Peyer's patch (tissue), 4 donors: Measurements from ENCODE around the gene RAB5IF.

Experiments used
- POLR2A ChIP-seq, 2 donors: fragments of 450-650 bp; IDR thresholded peaks; one replicate each; pipeline ENCODE4 v1.5.1; 2017; ENCODE audit warnings: antibody characterized with exemption in 2 of 2, mild to moderate bottlenecking in 2 of 2, moderate library complexity in 2 of 2
- TF ChIP-seq, protein P1 (sequence below), 6 experiments: fragments of 450-650 bp in 4 of 6; fragments of 200-600 bp in 2 of 6; sonication (generic) in 1 of 6; IDR thresholded peaks; one replicate each; pipeline ENCODE4 v1.5.1; 2017 to 2019; ENCODE audit warnings: antibody characterized with exemption in 6 of 6, mild to moderate bottlenecking in 3 of 6, moderate library complexity in 1 of 6

DNA sequence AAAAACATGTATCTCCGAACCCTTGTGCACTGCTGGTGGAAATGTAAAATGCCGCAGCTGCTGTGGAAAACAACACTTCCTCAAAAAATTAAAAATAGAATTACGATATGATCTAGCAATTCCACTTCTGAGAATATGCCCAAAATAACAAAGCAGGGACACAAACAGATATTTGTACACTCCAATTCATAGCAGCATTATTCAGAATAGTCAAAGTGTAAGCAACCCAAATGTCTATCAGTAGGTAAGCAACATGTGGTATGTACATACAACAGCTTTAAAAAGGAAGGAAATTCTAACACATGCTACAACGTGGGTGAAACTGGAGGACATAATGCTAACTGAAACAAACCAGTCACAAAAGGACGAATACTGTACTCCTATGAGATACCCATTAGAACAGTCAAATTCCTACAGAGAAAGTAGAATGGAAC, 5.7 kb upstream of the RAB5IF start:
- TF ChIP-seq, protein P1, sequence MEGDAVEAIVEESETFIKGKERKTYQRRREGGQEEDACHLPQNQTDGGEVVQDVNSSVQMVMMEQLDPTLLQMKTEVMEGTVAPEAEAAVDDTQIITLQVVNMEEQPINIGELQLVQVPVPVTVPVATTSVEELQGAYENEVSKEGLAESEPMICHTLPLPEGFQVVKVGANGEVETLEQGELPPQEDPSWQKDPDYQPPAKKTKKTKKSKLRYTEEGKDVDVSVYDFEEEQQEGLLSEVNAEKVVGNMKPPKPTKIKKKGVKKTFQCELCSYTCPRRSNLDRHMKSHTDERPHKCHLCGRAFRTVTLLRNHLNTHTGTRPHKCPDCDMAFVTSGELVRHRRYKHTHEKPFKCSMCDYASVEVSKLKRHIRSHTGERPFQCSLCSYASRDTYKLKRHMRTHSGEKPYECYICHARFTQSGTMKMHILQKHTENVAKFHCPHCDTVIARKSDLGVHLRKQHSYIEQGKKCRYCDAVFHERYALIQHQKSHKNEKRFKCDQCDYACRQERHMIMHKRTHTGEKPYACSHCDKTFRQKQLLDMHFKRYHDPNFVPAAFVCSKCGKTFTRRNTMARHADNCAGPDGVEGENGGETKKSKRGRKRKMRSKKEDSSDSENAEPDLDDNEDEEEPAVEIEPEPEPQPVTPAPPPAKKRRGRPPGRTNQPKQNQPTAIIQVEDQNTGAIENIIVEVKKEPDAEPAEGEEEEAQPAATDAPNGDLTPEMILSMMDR (IDR thresholded peaks at IDR 0.05), result no peak
- TF ChIP-seq POLR2A (IDR thresholded peaks at IDR 0.05), result no peak
